SU-DHL-6 (cell line): ENCODE results near the gene ATP10D.

Experiments used
- H2AFZ ChIP-seq: fragments of 200-600 bp; sonication (generic); 2 replicates; pipeline ENCODE4 v1.6.1; 2014; ENCODE audit warnings: low read depth, mild to moderate bottlenecking, moderate library complexity, mixed read lengths, antibody characterized with exemption, low read length; ENCODE audit not compliant: severe bottlenecking
- H3F3A ChIP-seq: fragments of 200-600 bp; shearing (Covaris generic); 2 replicates; pipeline ENCODE4 v1.6.0; 2016; ENCODE audit warnings: antibody characterized with exemption, mild to moderate bottlenecking; ENCODE audit not compliant: insufficient read depth
- H3K27ac ChIP-seq: fragments of 200-600 bp; sonication (generic); 2 replicates; pipeline ENCODE4 v1.5.1; 2016; ENCODE audit warnings: low read depth, mild to moderate bottlenecking, low read length, moderate library complexity, mixed read lengths
- H3K27me3 ChIP-seq: fragments of 200-600 bp; sonication (generic), shearing (Covaris generic); 2 replicates; pipeline ENCODE4 v1.6.0; 2014; ENCODE audit warnings: mild to moderate bottlenecking, low read length
- H3K36me3 ChIP-seq: fragments of 200-600 bp; sonication (generic); 2 replicates; pipeline ENCODE4 v1.6.1; 2014; ENCODE audit warnings: mild to moderate bottlenecking, low read length, mixed read lengths
- H3K4me2 ChIP-seq: fragments of 300-600, 200-600 bp; shearing (Covaris generic), sonication (generic); 2 replicates; pipeline ENCODE4 v1.6.0; 2014; ENCODE audit warnings: low read length, low read depth, mild to moderate bottlenecking; ENCODE audit not compliant: poor library complexity, severe bottlenecking
- H3K4me3 ChIP-seq: fragments of 200-600 bp; sonication (generic); 2 replicates; pipeline ENCODE4 v1.5.1; 2014; ENCODE audit warnings: antibody characterized with exemption, low read length, mild to moderate bottlenecking, mixed read lengths; ENCODE audit not compliant: insufficient read depth, poor library complexity, severe bottlenecking
- H3K79me2 ChIP-seq: fragments of 200-600 bp; sonication (generic); 2 replicates; pipeline ENCODE4 v1.6.1; 2014; ENCODE audit warnings: mild to moderate bottlenecking, low read length, moderate library complexity; ENCODE audit not compliant: insufficient read depth
- H3K9ac ChIP-seq: fragments of 200-600 bp; sonication (generic); 2 replicates; pipeline ENCODE4 v1.7.0; 2014; ENCODE audit warnings: mild to moderate bottlenecking, low read length
- H3K9me2 ChIP-seq: fragments of 200-600 bp; sonication (generic); replicated peaks from 2 replicates; pipeline ENCODE4 v1.6.1; 2014; ENCODE audit warnings: low read length; ENCODE audit not compliant: insufficient read depth
- H3K9me3 ChIP-seq: fragments of 200-600 bp; sonication (generic); 2 replicates; pipeline ENCODE4 v1.6.1; 2014; ENCODE audit warnings: low read length, mixed read lengths; ENCODE audit not compliant: insufficient read depth
- H4K20me1 ChIP-seq: fragments of 200-600 bp; sonication (generic); 2 replicates; pipeline ENCODE4 v1.6.1; 2014; ENCODE audit warnings: low read depth, mild to moderate bottlenecking, antibody characterized with exemption, low read length, moderate library complexity, mixed read lengths
- CTCF ChIP-seq: fragments of 200-600 bp; sonication (generic); IDR thresholded peaks from one replicate; pipeline ENCODE4 v1.5.1; 2017; ENCODE audit warnings: antibody characterized with exemption, mild to moderate bottlenecking, low read length, moderate library complexity; ENCODE audit not compliant: insufficient read depth, poor library complexity, severe bottlenecking
- EZH2phosphoT487 ChIP-seq: fragments of 200-600 bp; sonication (generic), shearing (Covaris generic); conservative IDR thresholded peaks from 2 replicates; pipeline ENCODE4 v1.6.1; 2018; ENCODE audit warnings: mild to moderate bottlenecking, antibody characterized with exemption, low read length, moderate library complexity, mixed read lengths

Gene ATP10D

GRCh38 chr4:47469951-47470350, 15.1 kb upstream of the ATP10D start:
- H3K27ac ChIP-seq = no peak overlapping the region
- no peaks in the 10 kb centered on the region for H3K79me2 ChIP-seq
- no peak overlapping the region for H3K9ac ChIP-seq
- no peaks in the 10 kb centered on the region for H3K9me3 ChIP-seq
- H3K36me3 ChIP-seq = no peaks in the 10 kb centered on the region
- no peak overlapping the region for H3K4me2 ChIP-seq
- peaks cover 3% of the 10 kb centered on the region; the same call in 1 of the 2 replicates for H3F3A ChIP-seq
- no peaks in the 10 kb centered on the region for H3K27me3 ChIP-seq
- no peaks in the 10 kb centered on the region for H3K9me2 ChIP-seq
- no peak for TF ChIP-seq EZH2phosphoT487
- TF ChIP-seq CTCF = no peak
- no peak overlapping the region for H3K4me3 ChIP-seq
- H2AFZ ChIP-seq = no peak overlapping the region
- H4K20me1 ChIP-seq = no peaks in the 10 kb centered on the region

GRCh38 chr4:47471064-47471463, 14.0 kb upstream of the ATP10D start:
- H4K20me1 ChIP-seq = no peaks in the 10 kb centered on the region
- no peak overlapping the region for H3K9ac ChIP-seq
- TF ChIP-seq CTCF = no peak
- no peak for TF ChIP-seq EZH2phosphoT487

GRCh38 chr4:47471591-47471990, 13.5 kb upstream of the ATP10D start:
- Histone ChIP-seq H4K20me1 (no peaks in the 10 kb centered on the region), H3K79me2 (no peaks in the 10 kb centered on the region), H3F3A (no peaks in the 10 kb centered on the region), H3K36me3 (no peaks in the 10 kb centered on the region), H3K9me2 (no peaks in the 10 kb centered on the region), H3K27ac (no peak overlapping the region), H3K9ac (no peak overlapping the region), H3K9me3 (no peaks in the 10 kb centered on the region), H3K4me2 (no peak overlapping the region), H3K4me3 (no peak overlapping the region), H3K27me3 (no peaks in the 10 kb centered on the region), H2AFZ (no peak overlapping the region)
- no peak for TF ChIP-seq CTCF

More at GRCh38 chr4:47471064-47471463, 14.0 kb upstream of the ATP10D start:
- Histone ChIP-seq H3K9me2 (no peaks in the 10 kb centered on the region), H3K4me2 (no peak overlapping the region), H3K27me3 (no peaks in the 10 kb centered on the region), H3K36me3 (no peaks in the 10 kb centered on the region), H3F3A (no peaks in the 10 kb centered on the region), H2AFZ (no peak overlapping the region), H3K27ac (no peak overlapping the region), H3K79me2 (no peaks in the 10 kb centered on the region), H3K4me3 (no peak overlapping the region), H3K9me3 (no peaks in the 10 kb centered on the region)
